ENCODE data around the gene DUOXA2.
"Not testable (repeated sequence)": the region's sequence is repeated elsewhere in the genome, so short reads cannot be mapped to it uniquely, and the experiment has no call there.

The DUOXA2 gene

DNA sequence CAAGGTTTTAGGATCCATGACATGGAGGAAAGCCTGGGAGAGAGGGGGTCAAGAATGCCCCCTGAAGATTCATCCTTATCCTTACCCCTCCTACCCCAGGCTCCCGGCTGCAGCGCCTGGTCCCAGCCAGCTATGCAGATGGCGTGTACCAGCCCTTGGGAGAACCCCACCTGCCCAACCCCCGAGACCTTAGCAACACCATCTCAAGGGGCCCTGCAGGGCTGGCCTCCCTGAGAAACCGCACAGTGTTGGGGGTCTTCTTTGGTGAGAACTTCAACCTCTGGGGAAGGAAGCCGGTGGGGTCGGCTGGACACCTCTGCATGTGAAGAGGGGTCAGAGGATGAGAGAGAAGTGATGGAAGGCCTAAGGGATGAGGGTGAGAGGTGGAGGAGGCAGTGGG is 19.9 kb downstream of the DUOXA2 start:
- Histone ChIP-seq H3K9ac (ENCODE audit: low read depth, low read length) (no peak overlapping the region), H3K27me3 (ENCODE audit: control insufficient read depth, insufficient read depth, low read length) (peaks cover 74% of the 10 kb centered on the region), H3K4me1 (ENCODE audit: control insufficient read depth, insufficient read depth, low read length) (no peaks in the 10 kb centered on the region), H3K36me3 (ENCODE audit: control insufficient read depth, insufficient read depth, low read length) (no peaks in the 10 kb centered on the region), H3K9me3 (ENCODE audit: control insufficient read depth, insufficient read depth, low read length) (no peaks in the 10 kb centered on the region), H3K4me3 (ENCODE audit: low read depth, low read length) (no peak overlapping the region)

GRCh38 chr15:45134682-45135604 is 20.8 kb downstream of the DUOXA2 start:
- Histone ChIP-seq H3K36me3 (ENCODE audit: control insufficient read depth, insufficient read depth, low read length) (no peaks in the 10 kb centered on the region), H3K9ac (ENCODE audit: low read depth, low read length) (no peak overlapping the region), H3K9me3 (ENCODE audit: control insufficient read depth, insufficient read depth, low read length) (no peaks in the 10 kb centered on the region), H3K27me3 (ENCODE audit: control insufficient read depth, insufficient read depth, low read length) (peaks cover 66% of the 10 kb centered on the region), H3K4me1 (ENCODE audit: control insufficient read depth, insufficient read depth, low read length) (no peaks in the 10 kb centered on the region), H3K4me3 (ENCODE audit: low read depth, low read length) (peak overlapping the region; percentile 52)

- Histone ChIP-seq H3K27me3 (ENCODE audit: control insufficient read depth, insufficient read depth, low read length) (peaks cover 57% of the 10 kb centered on the region), H3K4me3 (ENCODE audit: low read depth, low read length) (peak overlapping the region; percentile 39)
- H3K9ac ChIP-seq (ENCODE audit: low read depth, low read length); H3K9me3 ChIP-seq (ENCODE audit: control insufficient read depth, insufficient read depth, low read length); H3K36me3 ChIP-seq (ENCODE audit: control insufficient read depth, insufficient read depth, low read length); H3K4me1 ChIP-seq (ENCODE audit: control insufficient read depth, insufficient read depth, low read length): not testable (repeated sequence)
These were observed 21.7 kb downstream of the DUOXA2 start for GRCh38 chr15:45135705-45136377.

DNA sequence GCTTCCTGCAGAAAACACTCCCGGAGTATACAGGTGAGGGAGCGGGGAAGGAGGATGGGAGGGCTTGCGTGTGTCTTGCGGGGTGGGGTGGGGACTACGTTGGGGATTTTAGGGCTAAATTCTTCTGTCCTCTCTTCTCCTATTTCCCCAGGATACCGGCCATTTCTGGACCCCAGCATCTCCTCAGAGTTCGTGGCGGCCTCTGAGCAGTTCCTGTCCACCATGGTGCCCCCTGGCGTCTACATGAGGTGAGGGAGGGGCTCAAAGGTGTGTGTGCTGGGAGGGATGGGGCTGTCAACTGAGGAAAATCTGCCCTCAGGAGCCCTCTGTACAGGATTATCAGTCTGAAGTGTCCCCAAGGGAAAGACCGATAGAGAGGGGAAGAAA is 22.2 kb downstream of the DUOXA2 start:
- H3K27me3 ChIP-seq (ENCODE audit: control insufficient read depth, insufficient read depth, low read length), result peaks cover 52% of the 10 kb centered on the region

GRCh38 chr15:45137703-45138102 is 23.6 kb downstream of the DUOXA2 start:
- Histone ChIP-seq H3K27me3 (ENCODE audit: control insufficient read depth, insufficient read depth, low read length) (peaks cover 38% of the 10 kb centered on the region), H3K36me3 (ENCODE audit: control insufficient read depth, insufficient read depth, low read length) (no peaks in the 10 kb centered on the region), H3K4me3 (ENCODE audit: low read depth, low read length) (no peak overlapping the region), H3K4me1 (ENCODE audit: control insufficient read depth, insufficient read depth, low read length) (no peaks in the 10 kb centered on the region), H3K9ac (ENCODE audit: low read depth, low read length) (no peak overlapping the region), H3K9me3 (ENCODE audit: control insufficient read depth, insufficient read depth, low read length) (no peaks in the 10 kb centered on the region)

More for the DNA sequence above, 22.2 kb downstream of the DUOXA2 start:
- Histone ChIP-seq H3K4me1 (ENCODE audit: control insufficient read depth, insufficient read depth, low read length) (no peaks in the 10 kb centered on the region), H3K9me3 (ENCODE audit: control insufficient read depth, insufficient read depth, low read length) (no peaks in the 10 kb centered on the region), H3K4me3 (ENCODE audit: low read depth, low read length) (peak overlapping the region; percentile 39), H3K9ac (ENCODE audit: low read depth, low read length) (no peak overlapping the region), H3K36me3 (ENCODE audit: control insufficient read depth, insufficient read depth, low read length) (no peaks in the 10 kb centered on the region)

DNA sequence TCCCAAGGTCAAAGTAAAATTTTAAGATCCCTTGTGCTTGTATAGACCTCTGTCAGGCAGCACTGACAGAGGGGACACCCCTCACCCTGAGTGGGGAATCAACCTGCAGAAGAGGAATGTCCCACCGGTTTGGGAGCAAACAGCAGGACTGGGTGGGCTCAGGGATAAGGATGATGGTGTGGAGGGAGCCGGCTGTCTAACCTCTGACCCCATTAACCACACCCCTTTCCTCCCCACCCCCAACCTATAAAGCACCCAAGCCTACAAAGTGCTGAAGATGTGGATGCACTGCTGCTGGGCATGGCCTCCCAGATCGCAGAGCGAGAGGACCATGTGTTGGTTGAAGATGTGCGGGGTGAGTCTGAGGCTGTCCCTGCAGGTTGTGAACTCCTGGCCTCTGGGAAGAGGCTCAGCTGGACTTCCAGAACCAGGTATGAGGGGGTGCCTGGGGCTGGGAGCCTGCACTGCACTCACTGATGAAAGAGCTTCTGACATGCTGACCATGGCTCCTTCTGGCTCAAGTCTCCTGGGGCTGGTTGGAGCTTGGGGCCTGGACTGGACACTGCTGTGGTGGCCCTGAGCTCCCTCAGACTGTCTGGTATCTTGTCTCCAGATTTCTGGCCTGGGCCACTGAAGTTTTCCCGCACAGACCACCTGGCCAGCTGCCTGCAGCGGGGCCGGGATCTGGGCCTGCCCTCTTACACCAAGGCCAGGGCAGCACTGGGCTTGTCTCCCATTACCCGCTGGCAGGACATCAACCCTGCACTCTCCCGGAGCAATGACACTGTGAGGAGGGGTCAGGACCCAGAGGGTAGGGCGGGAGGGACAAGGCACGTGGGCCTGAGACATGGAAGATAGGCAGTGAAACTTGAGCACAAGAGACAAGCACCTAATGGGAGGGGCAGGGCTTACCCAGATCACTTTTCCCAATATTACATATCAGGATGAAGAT is 25.0 kb downstream of the DUOXA2 start:
- Histone ChIP-seq H3K36me3 (ENCODE audit: control insufficient read depth, insufficient read depth, low read length) (no peaks in the 10 kb centered on the region), H3K27me3 (ENCODE audit: control insufficient read depth, insufficient read depth, low read length) (peaks cover 24% of the 10 kb centered on the region), H3K4me1 (ENCODE audit: control insufficient read depth, insufficient read depth, low read length) (no peaks in the 10 kb centered on the region), H3K9me3 (ENCODE audit: control insufficient read depth, insufficient read depth, low read length) (no peaks in the 10 kb centered on the region), H3K9ac (ENCODE audit: low read depth, low read length) (no peak overlapping the region), H3K4me3 (ENCODE audit: low read depth, low read length) (no peak overlapping the region)

GRCh38 chr15:45139770-45140169 is 25.6 kb downstream of the DUOXA2 start:
- Histone ChIP-seq H3K4me3 (ENCODE audit: low read depth, low read length) (no peak overlapping the region), H3K36me3 (ENCODE audit: control insufficient read depth, insufficient read depth, low read length) (no peaks in the 10 kb centered on the region), H3K27me3 (ENCODE audit: control insufficient read depth, insufficient read depth, low read length) (peaks cover 21% of the 10 kb centered on the region), H3K9ac (ENCODE audit: low read depth, low read length) (no peak overlapping the region), H3K4me1 (ENCODE audit: control insufficient read depth, insufficient read depth, low read length) (no peaks in the 10 kb centered on the region), H3K9me3 (ENCODE audit: control insufficient read depth, insufficient read depth, low read length) (no peaks in the 10 kb centered on the region)

GRCh38 chr15:45140557-45141250 is 26.6 kb downstream of the DUOXA2 start:
- Histone ChIP-seq H3K27me3 (ENCODE audit: control insufficient read depth, insufficient read depth, low read length) (peaks cover 18% of the 10 kb centered on the region), H3K9ac (ENCODE audit: low read depth, low read length) (no peak overlapping the region), H3K36me3 (ENCODE audit: control insufficient read depth, insufficient read depth, low read length) (no peaks in the 10 kb centered on the region), H3K4me1 (ENCODE audit: control insufficient read depth, insufficient read depth, low read length) (no peaks in the 10 kb centered on the region), H3K9me3 (ENCODE audit: control insufficient read depth, insufficient read depth, low read length) (no peaks in the 10 kb centered on the region), H3K4me3 (ENCODE audit: low read depth, low read length) (no peak overlapping the region)

- H3K27me3 ChIP-seq (ENCODE audit: control insufficient read depth, insufficient read depth, low read length), result peaks cover 12% of the 10 kb centered on the region
- no peak overlapping the region for H3K4me3 ChIP-seq (ENCODE audit: low read depth, low read length)
- no peaks in the 10 kb centered on the region for H3K9me3 ChIP-seq (ENCODE audit: control insufficient read depth, insufficient read depth, low read length)
- no peaks in the 10 kb centered on the region for H3K4me1 ChIP-seq (ENCODE audit: control insufficient read depth, insufficient read depth, low read length)
- H3K36me3 ChIP-seq (ENCODE audit: control insufficient read depth, insufficient read depth, low read length), result no peaks in the 10 kb centered on the region
- H3K9ac ChIP-seq (ENCODE audit: low read depth, low read length), result no peak overlapping the region
These were observed 27.3 kb downstream of the DUOXA2 start for GRCh38 chr15:45141386-45141785.

DNA sequence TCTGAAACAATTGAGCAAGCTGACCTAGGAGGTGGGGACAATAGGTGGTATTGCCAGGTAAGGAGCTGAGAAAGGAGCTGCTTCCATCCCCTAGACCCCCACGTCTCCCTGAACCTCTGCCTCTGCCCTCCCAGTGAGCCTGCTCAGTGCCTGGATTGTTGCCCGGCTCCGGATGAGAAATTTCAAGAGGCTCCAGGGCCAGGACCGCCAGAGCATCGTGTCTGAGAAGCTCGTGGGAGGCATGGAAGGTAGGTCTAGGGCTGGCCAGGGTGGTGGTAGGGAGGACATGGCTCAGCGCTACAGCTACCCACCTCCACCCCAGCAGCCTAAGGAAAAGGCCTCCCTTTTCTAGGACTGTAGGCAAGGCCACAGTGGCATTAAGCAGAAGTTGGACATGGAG is 28.9 kb downstream of the DUOXA2 start:
- H3K27me3 ChIP-seq (ENCODE audit: control insufficient read depth, insufficient read depth, low read length), result peaks cover 4% of the 10 kb centered on the region
- no peaks in the 10 kb centered on the region for H3K4me1 ChIP-seq (ENCODE audit: control insufficient read depth, insufficient read depth, low read length)
- no peaks in the 10 kb centered on the region for H3K9me3 ChIP-seq (ENCODE audit: control insufficient read depth, insufficient read depth, low read length)
- no peak overlapping the region for H3K9ac ChIP-seq (ENCODE audit: low read depth, low read length)
- no peak overlapping the region for H3K4me3 ChIP-seq (ENCODE audit: low read depth, low read length)
- no peaks in the 10 kb centered on the region for H3K36me3 ChIP-seq (ENCODE audit: control insufficient read depth, insufficient read depth, low read length)

GRCh38 chr15:45143946-45144345 is 29.8 kb downstream of the DUOXA2 start:
- H3K27me3 ChIP-seq (ENCODE audit: control insufficient read depth, insufficient read depth, low read length), result peaks cover 3% of the 10 kb centered on the region
- no peaks in the 10 kb centered on the region for H3K36me3 ChIP-seq (ENCODE audit: control insufficient read depth, insufficient read depth, low read length)
- no peak overlapping the region for H3K9ac ChIP-seq (ENCODE audit: low read depth, low read length)
- H3K4me1 ChIP-seq (ENCODE audit: control insufficient read depth, insufficient read depth, low read length), result no peaks in the 10 kb centered on the region
- no peak overlapping the region for H3K4me3 ChIP-seq (ENCODE audit: low read depth, low read length)
- no peaks in the 10 kb centered on the region for H3K9me3 ChIP-seq (ENCODE audit: control insufficient read depth, insufficient read depth, low read length)
